ENCODE results near the gene CTBP1. TPM values are rescaled to one million over a fixed set of nuclear protein-coding genes. Genes with fewer than 3 reads are reported as not detected.
A peak's percentile ranks its signal among the peaks of the same experiment; 100 is the strongest.

Gene CTBP1
- total and polyA plus RNA-seq, 2 experiments from 2014 or later = 74.0 to 192 TPM

DNA sequence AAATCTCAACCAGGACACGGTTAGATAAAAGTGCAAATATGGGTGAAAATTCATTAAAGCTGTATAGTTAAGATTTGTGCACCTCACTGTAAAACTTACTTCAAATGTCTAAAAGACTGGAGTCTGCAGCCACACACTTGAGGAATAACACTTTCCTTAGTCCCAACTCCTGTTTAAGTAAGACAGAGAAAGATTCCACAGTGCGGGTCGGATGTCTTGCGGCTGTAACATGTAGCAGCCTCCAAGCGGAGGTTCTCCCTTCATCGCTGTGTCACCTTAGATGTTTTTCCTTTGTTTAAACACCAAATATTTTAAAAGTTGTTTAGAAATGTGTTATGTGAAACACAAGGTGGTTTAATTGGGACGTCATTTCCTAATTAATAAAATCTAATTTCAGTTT is 39.9 kb upstream of the CTBP1 start:
- H3K36me3 ChIP-seq (ENCODE audit: insufficient read depth) = no peaks in the 10 kb centered on the region
- H3K79me2 ChIP-seq (replicated peaks; ENCODE audit: insufficient read depth) = peaks cover 39% of the 10 kb centered on the region
- H2AFZ ChIP-seq = no peak overlapping the region; the same call in 1 of the 2 replicates
- Mint-ChIP-seq H3K4me1 (peaks cover 23% of the 10 kb centered on the region), H3K9me3 (peaks cover 46% of the 10 kb centered on the region), H3K36me3 (ENCODE audit: low read depth) (peaks cover 24% of the 10 kb centered on the region), H3K27ac (peak overlapping the region; percentile 52; the same call in 1 of the 2 replicates), H3K27me3 (ENCODE audit: insufficient read depth, low read depth, poor library complexity) (peaks cover 9% of the 10 kb centered on the region), H3K4me3 (peak overlapping the region; percentile 97)
- peak overlapping the region; percentile 77 for H3K4me2 ChIP-seq
- peaks cover 14% of the 10 kb centered on the region for H3K4me1 ChIP-seq (ENCODE audit: insufficient read depth)
- DNase-seq (ENCODE audit: low spot score) = no peak
- H3K27me3 ChIP-seq (ENCODE audit: insufficient read depth) = no peaks in the 10 kb centered on the region
- ATAC-seq = no peak
- TF ChIP-seq, protein P1, sequence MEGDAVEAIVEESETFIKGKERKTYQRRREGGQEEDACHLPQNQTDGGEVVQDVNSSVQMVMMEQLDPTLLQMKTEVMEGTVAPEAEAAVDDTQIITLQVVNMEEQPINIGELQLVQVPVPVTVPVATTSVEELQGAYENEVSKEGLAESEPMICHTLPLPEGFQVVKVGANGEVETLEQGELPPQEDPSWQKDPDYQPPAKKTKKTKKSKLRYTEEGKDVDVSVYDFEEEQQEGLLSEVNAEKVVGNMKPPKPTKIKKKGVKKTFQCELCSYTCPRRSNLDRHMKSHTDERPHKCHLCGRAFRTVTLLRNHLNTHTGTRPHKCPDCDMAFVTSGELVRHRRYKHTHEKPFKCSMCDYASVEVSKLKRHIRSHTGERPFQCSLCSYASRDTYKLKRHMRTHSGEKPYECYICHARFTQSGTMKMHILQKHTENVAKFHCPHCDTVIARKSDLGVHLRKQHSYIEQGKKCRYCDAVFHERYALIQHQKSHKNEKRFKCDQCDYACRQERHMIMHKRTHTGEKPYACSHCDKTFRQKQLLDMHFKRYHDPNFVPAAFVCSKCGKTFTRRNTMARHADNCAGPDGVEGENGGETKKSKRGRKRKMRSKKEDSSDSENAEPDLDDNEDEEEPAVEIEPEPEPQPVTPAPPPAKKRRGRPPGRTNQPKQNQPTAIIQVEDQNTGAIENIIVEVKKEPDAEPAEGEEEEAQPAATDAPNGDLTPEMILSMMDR (conservative IDR thresholded peaks at IDR 0.05; ENCODE audit: low read depth in 2 of 2) = no peak
- no peak for TF ChIP-seq EZH2phosphoT487 (IDR thresholded peaks at IDR 0.05; ENCODE audit: unreplicated experiment)
- no peak for TF ChIP-seq POLR2AphosphoS5 (IDR thresholded peaks at IDR 0.05; ENCODE audit: low read depth)
- TF ChIP-seq NANOG (IDR thresholded peaks at IDR 0.05; ENCODE audit: borderline replicate concordance) = no peak
- TF ChIP-seq EZH2 (IDR thresholded peaks at IDR 0.05; ENCODE audit: low read depth, unreplicated experiment) = no peak
- TF ChIP-seq JUNB (IDR thresholded peaks at IDR 0.05; ENCODE audit: unreplicated experiment) = no peak
- no peak for TF ChIP-seq ZNF114 (CRISPR knock-in tag; IDR thresholded peaks at IDR 0.05)
- TF ChIP-seq, protein P2, sequence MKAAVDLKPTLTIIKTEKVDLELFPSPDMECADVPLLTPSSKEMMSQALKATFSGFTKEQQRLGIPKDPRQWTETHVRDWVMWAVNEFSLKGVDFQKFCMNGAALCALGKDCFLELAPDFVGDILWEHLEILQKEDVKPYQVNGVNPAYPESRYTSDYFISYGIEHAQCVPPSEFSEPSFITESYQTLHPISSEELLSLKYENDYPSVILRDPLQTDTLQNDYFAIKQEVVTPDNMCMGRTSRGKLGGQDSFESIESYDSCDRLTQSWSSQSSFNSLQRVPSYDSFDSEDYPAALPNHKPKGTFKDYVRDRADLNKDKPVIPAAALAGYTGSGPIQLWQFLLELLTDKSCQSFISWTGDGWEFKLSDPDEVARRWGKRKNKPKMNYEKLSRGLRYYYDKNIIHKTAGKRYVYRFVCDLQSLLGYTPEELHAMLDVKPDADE (IDR thresholded peaks at IDR 0.05) = no peak
- 0 out of 2 replicates have a peak, but pooled peaks cover 7% of the 10 kb centered on the region for H3K9me2 ChIP-seq (ENCODE audit: insufficient read depth)
- peak overlapping the region; percentile 80; the same call in 1 of the 2 replicates for H3K27ac ChIP-seq (ENCODE audit: low read depth)
- H3K4me3 ChIP-seq = peak overlapping the region; percentile 96
- no peaks in the 10 kb centered on the region for H3F3A ChIP-seq (replicated peaks; ENCODE audit: low read depth)
- H4K20me1 ChIP-seq (replicated peaks; ENCODE audit: insufficient read depth) = peaks cover 25% of the 10 kb centered on the region

DNA sequence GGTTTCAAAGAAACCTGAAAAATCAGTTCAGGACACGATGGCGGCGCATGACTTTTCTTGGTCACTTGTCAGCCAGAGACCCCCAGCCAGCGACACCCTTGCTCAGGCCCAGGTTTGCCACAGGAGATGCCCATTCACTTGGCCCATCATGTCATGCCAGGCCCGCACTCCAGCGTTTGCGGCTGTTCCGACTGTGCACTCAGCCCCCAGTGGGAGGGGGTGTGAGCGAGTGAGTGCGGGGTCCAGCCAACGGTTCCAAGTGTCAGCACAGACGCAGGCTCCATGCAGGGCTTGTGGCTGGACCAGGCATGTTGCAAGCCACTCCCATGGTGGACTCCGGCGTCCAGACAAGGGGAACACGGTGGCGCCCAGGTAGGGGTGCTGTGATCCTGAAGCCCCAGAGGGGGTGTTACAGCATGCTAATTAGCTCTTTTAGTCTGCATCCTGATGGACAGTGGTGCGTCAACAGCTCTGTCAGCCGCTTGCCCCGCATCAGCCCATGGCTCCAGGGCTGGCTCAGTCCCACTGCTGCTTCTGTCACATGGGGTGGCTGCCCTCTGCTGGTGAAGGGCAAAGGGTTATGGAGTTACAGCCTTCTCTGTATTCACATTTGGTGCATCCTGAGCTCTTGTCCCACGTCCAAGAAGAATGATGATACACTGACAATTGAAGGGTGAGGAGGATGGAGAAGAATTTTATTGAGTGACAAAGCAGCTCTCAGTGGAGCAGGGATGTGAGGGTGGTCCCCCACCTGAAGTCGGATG is 37.0 kb upstream of the CTBP1 start:
- no peak overlapping the region for H3K4me3 Mint-ChIP-seq
- TF ChIP-seq ZNF331 (CRISPR knock-in tag; IDR thresholded peaks at IDR 0.05; ENCODE audit: low read depth) = no peak
- TF ChIP-seq STAT1 (IDR thresholded peaks at IDR 0.05; ENCODE audit: unreplicated experiment) = no peak
- TF ChIP-seq, protein P1 (conservative IDR thresholded peaks at IDR 0.05; ENCODE audit: low read depth in 2 of 2) = peak in 1 of 2 experiments; percentile 54; a peak in 3 of 4 replicates
- TF ChIP-seq, protein P3, sequence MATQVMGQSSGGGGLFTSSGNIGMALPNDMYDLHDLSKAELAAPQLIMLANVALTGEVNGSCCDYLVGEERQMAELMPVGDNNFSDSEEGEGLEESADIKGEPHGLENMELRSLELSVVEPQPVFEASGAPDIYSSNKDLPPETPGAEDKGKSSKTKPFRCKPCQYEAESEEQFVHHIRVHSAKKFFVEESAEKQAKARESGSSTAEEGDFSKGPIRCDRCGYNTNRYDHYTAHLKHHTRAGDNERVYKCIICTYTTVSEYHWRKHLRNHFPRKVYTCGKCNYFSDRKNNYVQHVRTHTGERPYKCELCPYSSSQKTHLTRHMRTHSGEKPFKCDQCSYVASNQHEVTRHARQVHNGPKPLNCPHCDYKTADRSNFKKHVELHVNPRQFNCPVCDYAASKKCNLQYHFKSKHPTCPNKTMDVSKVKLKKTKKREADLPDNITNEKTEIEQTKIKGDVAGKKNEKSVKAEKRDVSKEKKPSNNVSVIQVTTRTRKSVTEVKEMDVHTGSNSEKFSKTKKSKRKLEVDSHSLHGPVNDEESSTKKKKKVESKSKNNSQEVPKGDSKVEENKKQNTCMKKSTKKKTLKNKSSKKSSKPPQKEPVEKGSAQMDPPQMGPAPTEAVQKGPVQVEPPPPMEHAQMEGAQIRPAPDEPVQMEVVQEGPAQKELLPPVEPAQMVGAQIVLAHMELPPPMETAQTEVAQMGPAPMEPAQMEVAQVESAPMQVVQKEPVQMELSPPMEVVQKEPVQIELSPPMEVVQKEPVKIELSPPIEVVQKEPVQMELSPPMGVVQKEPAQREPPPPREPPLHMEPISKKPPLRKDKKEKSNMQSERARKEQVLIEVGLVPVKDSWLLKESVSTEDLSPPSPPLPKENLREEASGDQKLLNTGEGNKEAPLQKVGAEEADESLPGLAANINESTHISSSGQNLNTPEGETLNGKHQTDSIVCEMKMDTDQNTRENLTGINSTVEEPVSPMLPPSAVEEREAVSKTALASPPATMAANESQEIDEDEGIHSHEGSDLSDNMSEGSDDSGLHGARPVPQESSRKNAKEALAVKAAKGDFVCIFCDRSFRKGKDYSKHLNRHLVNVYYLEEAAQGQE (IDR thresholded peaks at IDR 0.05; ENCODE audit: unreplicated experiment) = no peak
- Histone ChIP-seq H3K36me3 (ENCODE audit: insufficient read depth) (no peaks in the 10 kb centered on the region), H3K27me3 (ENCODE audit: insufficient read depth) (no peaks in the 10 kb centered on the region), H3K79me2 (replicated peaks; ENCODE audit: insufficient read depth) (peaks cover 10% of the 10 kb centered on the region), H3K27ac (ENCODE audit: low read depth) (no peak overlapping the region), H3K4me3 (no peak overlapping the region), H4K20me1 (replicated peaks; ENCODE audit: insufficient read depth) (no peaks in the 10 kb centered on the region; the same call in 1 of the 2 replicates), H3K4me2 (no peak overlapping the region), H2AFZ (no peak overlapping the region), H3K4me1 (ENCODE audit: insufficient read depth) (peaks cover 2% of the 10 kb centered on the region; the same call in 1 of the 2 replicates), H3F3A (replicated peaks; ENCODE audit: low read depth) (no peaks in the 10 kb centered on the region), H3K9me2 (ENCODE audit: insufficient read depth) (0 out of 2 replicates have a peak, but pooled peaks cover 7% of the 10 kb centered on the region)
- H3K36me3 Mint-ChIP-seq (ENCODE audit: low read depth) = peaks cover 15% of the 10 kb centered on the region
- DNase-seq (ENCODE audit: low spot score) (peak; percentile 63), ATAC-seq (no peak)
- no peak overlapping the region for H3K27ac Mint-ChIP-seq
- peaks cover 9% of the 10 kb centered on the region for H3K27me3 Mint-ChIP-seq (ENCODE audit: insufficient read depth, low read depth, poor library complexity)
- peaks cover 4% of the 10 kb centered on the region; the same call in 1 of the 3 replicates for H3K4me1 Mint-ChIP-seq
- H3K9me3 Mint-ChIP-seq = peaks cover 51% of the 10 kb centered on the region

Measured in GM23338 (cell line).